Upper lobe of left lung (tissue), 4 donors: ENCODE results near the gene MSI2.

Source experiments
- EP300 ChIP-seq, 4 donors: sonication (generic); formaldehyde crosslinking; IDR thresholded peaks; one replicate each; pipeline ENCODE4 v1.5.1; 2017; ENCODE audit warnings: antibody characterized with exemption in 4 of 4, control low read depth in 2 of 4
- POLR2A ChIP-seq, 4 donors: fragments of 450-650 bp; IDR thresholded peaks; one replicate each; pipeline ENCODE4 v1.5.1; 2016 to 2017; ENCODE audit warnings: antibody characterized with exemption in 4 of 4, mild to moderate bottlenecking in 2 of 4
- POLR2AphosphoS5 ChIP-seq, 2 donors: sonication (generic); formaldehyde crosslinking; IDR thresholded peaks; one replicate each; pipeline ENCODE4 v1.5.1; 2017; ENCODE audit warnings: antibody characterized with exemption in 2 of 2
- TF ChIP-seq, protein P1 (sequence below), 6 experiments: fragments of 450-650 bp in 4 of 6; fragments of 200-600 bp in 2 of 6; sonication (generic) in 2 of 6; IDR thresholded peaks; one replicate each; pipeline ENCODE4 v1.5.1; 2016 to 2019; ENCODE audit warnings: antibody characterized with exemption in 6 of 6

DNA sequence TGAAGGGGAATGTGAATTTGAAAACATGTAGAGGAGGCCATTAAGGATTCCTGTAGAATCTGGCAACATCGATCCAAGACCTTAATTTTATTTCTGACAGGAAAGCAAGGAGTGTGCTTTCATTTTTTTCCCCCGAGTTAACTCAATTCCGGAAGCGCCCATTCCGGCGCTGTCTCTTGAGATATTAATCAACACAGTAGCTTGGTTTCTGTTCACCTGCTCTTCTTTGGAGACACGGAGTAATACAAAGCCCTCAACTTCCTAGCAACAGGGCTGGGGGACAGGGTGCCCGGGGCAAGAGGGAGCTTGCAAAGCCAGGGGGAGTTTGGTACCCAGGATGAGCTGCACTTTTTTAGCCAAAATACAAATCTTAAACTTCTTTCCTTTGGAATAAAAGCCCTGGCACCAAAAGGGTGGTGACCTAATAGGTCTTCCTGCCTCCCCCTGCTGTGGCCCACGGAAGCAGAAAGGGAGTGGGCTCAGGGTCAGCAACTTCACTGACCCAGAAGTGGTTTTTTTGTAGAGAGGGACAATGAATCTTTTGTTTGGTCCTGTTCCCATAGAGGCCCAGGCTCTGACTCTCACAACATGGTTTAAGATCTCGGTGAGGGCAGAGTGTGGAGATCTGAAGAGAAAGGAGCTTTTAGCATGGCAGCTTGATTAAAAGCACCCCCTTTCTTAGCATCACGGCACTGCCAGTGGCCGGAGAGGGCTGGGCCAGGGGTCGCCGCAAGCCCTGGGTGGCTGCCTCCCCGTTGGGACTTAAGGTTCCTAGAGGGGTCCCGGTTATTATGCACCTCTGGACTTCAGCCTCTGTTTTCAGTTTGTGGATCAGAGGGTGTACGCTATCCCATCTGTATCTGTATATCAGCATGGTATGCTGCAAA is 281.4 kb downstream of the MSI2 start:
- TF ChIP-seq, protein P1, sequence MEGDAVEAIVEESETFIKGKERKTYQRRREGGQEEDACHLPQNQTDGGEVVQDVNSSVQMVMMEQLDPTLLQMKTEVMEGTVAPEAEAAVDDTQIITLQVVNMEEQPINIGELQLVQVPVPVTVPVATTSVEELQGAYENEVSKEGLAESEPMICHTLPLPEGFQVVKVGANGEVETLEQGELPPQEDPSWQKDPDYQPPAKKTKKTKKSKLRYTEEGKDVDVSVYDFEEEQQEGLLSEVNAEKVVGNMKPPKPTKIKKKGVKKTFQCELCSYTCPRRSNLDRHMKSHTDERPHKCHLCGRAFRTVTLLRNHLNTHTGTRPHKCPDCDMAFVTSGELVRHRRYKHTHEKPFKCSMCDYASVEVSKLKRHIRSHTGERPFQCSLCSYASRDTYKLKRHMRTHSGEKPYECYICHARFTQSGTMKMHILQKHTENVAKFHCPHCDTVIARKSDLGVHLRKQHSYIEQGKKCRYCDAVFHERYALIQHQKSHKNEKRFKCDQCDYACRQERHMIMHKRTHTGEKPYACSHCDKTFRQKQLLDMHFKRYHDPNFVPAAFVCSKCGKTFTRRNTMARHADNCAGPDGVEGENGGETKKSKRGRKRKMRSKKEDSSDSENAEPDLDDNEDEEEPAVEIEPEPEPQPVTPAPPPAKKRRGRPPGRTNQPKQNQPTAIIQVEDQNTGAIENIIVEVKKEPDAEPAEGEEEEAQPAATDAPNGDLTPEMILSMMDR (IDR thresholded peaks at IDR 0.05): no peak
- no peak for TF ChIP-seq POLR2A (IDR thresholded peaks at IDR 0.05)
- no peak for TF ChIP-seq POLR2AphosphoS5 (IDR thresholded peaks at IDR 0.05)
- TF ChIP-seq EP300 (IDR thresholded peaks at IDR 0.05): no peak
